CD4-positive, alpha-beta T cell (primary cell): ENCODE data around the gene G6PC1. TPM values are rescaled to one million over a fixed set of nuclear protein-coding genes. Genes with fewer than 3 reads are reported as not detected.

ENCODE experiments used
- ATAC-seq: fragments of 200-7000 bp; cut with Tn5 transposase; one replicate; pipeline ENCODE4 v1.10.0; 2022; ENCODE audit warnings: mild to moderate bottlenecking; ENCODE audit not compliant: poor library complexity
- CTCF ChIA-PET: fragments of 350-600 bp; sonication (Branson Sonifier 250); formaldehyde crosslinking; loops from one replicate; lab custom pipeline; 2021; ENCODE audit warnings: antibody characterized with exemption, inconsistent platforms; lab: Charles Lee
- POLR2A ChIA-PET: fragments of 350-600 bp; sonication (Branson Sonifier 250); formaldehyde crosslinking; loops from one replicate; lab custom pipeline; 2021; ENCODE audit warnings: antibody characterized with exemption, inconsistent platforms; lab: Charles Lee
- DNase-seq, 14 experiments: peaks; one replicate each; pipeline ENCODE4 v3.0.0-alpha.2; 2013 to 2020; ENCODE audit warnings: mixed read lengths in 2 of 14
- H3K27ac ChIP-seq, 2 donors: one replicate each; pipeline versions ENCODE4 v1.5.1 to v1.7.0; 2013; ENCODE audit warnings: low read length in 2 of 2, low read depth in 1 of 2, mild to moderate bottlenecking in 1 of 2
- H3K27me3 ChIP-seq, 2 experiments: 1 replicate in 1 of 2; 2 replicates in 1 of 2; pipeline versions ENCODE4 v1.6.1 to v1.7.0; 2013; ENCODE audit warnings: low read length in 2 of 2, control low read depth in 1 of 2, mild to moderate bottlenecking in 1 of 2, moderate library complexity in 1 of 2; ENCODE audit not compliant: insufficient read depth in 2 of 2, control insufficient read depth in 1 of 2
- H3K36me3 ChIP-seq: one replicate; pipeline ENCODE4 v1.6.1; 2013; ENCODE audit warnings: low read length, control low read depth; ENCODE audit not compliant: insufficient read depth
- H3K4me1 ChIP-seq: one replicate; pipeline ENCODE4 v1.6.1; 2013; ENCODE audit warnings: low read length, control low read depth; ENCODE audit not compliant: insufficient read depth
- H3K4me3 ChIP-seq: one replicate; pipeline ENCODE4 v1.5.1; 2013; ENCODE audit warnings: mild to moderate bottlenecking, low read length, moderate library complexity
- H3K9me3 ChIP-seq, 2 experiments: 1 replicate in 1 of 2; 2 replicates in 1 of 2; pipeline versions ENCODE4 v1.6.1 to v1.7.0; 2013; ENCODE audit warnings: low read length in 2 of 2, mild to moderate bottlenecking in 2 of 2, control low read depth in 1 of 2, moderate library complexity in 1 of 2; ENCODE audit not compliant: control insufficient read depth in 1 of 2, insufficient read depth in 1 of 2
- H3K27ac Mint-ChIP-seq: one replicate; pipeline ENCODE4 v1.8.0; 2020; ENCODE audit warnings: mixed read lengths
- H3K27me3 Mint-ChIP-seq: one replicate; pipeline ENCODE4 v1.8.0; 2021; ENCODE audit warnings: mixed read lengths
- H3K36me3 Mint-ChIP-seq: one replicate; pipeline ENCODE4 v1.8.0; 2021; ENCODE audit warnings: low read depth, mixed read lengths
- H3K4me1 Mint-ChIP-seq: one replicate; pipeline ENCODE4 v1.8.0; 2021; ENCODE audit warnings: low read depth, mixed read lengths
- H3K4me3 Mint-ChIP-seq: one replicate; pipeline ENCODE4 v1.8.0; 2020; ENCODE audit warnings: mild to moderate bottlenecking, mixed read lengths
- H3K9me3 Mint-ChIP-seq: one replicate; pipeline ENCODE4 v1.8.0; 2020; ENCODE audit warnings: mixed read lengths
- CTCF ChIP-seq: fragments of 200-600 bp; IDR thresholded peaks from one replicate; pipeline ENCODE4 v1.8.0; 2022; ENCODE audit warnings: antibody characterized with exemption, mild to moderate bottlenecking
- intact Hi-C, 2 experiments: fragments of 100-400 bp; cut with DNase I in 1 of 2; cut with micrococcal nuclease in 1 of 2; formaldehyde crosslinking; loops; one replicate each; pipeline versions ENCODE4 v1.15.1 to v1.9.0; 2023 to 2025; cut with DNase I, micrococcal nuclease
- total RNA-seq, 174 experiments: library from RNA in 2 of 174; stranded (reverse) in 2 of 174; gene quantifications; one replicate each; pipeline ENCODE4 v1.2.3 and lab custom pipeline; 2021 to 2026

G6PC1 gene
- total RNA-seq, 2 experiments from 2014 or later: not detected

- no peaks in the 10 kb centered on the region for H3K9me3 ChIP-seq
- peaks cover 0 to 2% of the 10 kb centered on the region in 2 experiments for H3K27me3 ChIP-seq
- H3K4me1 ChIP-seq: peaks cover 2% of the 10 kb centered on the region
- H3K4me3 Mint-ChIP-seq: no peak overlapping the region
- no peaks in the 10 kb centered on the region for H3K36me3 ChIP-seq
- CTCF ChIA-PET: no interaction called here
- H3K27ac Mint-ChIP-seq: no peak overlapping the region
- intact Hi-C loops: no loop called here
- H3K4me3 ChIP-seq: no peak overlapping the region
- H3K36me3 Mint-ChIP-seq: no peaks in the 10 kb centered on the region
- H3K27me3 Mint-ChIP-seq: peaks cover 23% of the 10 kb centered on the region
- H3K4me1 Mint-ChIP-seq: no peaks in the 10 kb centered on the region
- DNase-seq: no peak
- H3K27ac ChIP-seq: no peak overlapping the region
- POLR2A ChIA-PET: no interaction called here
- no peak for ATAC-seq
- TF ChIP-seq CTCF: no peak
- no peaks in the 10 kb centered on the region for H3K9me3 Mint-ChIP-seq
Measured at GRCh38 chr17:42889809-42890208, 10.8 kb upstream of the G6PC1 start.

- Histone ChIP-seq H3K27me3 (peaks cover 2 to 4% of the 10 kb centered on the region in 2 experiments), H3K4me3 (no peak overlapping the region), H3K4me1 (peaks cover 2% of the 10 kb centered on the region), H3K27ac (no peak overlapping the region), H3K9me3 (no peaks in the 10 kb centered on the region), H3K36me3 (no peaks in the 10 kb centered on the region)
- Mint-ChIP-seq H3K4me1 (no peaks in the 10 kb centered on the region), H3K36me3 (no peaks in the 10 kb centered on the region), H3K4me3 (no peak overlapping the region), H3K27ac (no peak overlapping the region), H3K27me3 (peaks cover 21% of the 10 kb centered on the region), H3K9me3 (no peaks in the 10 kb centered on the region)
- POLR2A ChIA-PET: no interaction called here
- DNase-seq: no peak
- ATAC-seq: no peak
- TF ChIP-seq CTCF: no peak
- intact Hi-C loops: no loop called here
- CTCF ChIA-PET: no interaction called here
Measured at GRCh38 chr17:42891539-42892152, 9.0 kb upstream of the G6PC1 start.

DNA sequence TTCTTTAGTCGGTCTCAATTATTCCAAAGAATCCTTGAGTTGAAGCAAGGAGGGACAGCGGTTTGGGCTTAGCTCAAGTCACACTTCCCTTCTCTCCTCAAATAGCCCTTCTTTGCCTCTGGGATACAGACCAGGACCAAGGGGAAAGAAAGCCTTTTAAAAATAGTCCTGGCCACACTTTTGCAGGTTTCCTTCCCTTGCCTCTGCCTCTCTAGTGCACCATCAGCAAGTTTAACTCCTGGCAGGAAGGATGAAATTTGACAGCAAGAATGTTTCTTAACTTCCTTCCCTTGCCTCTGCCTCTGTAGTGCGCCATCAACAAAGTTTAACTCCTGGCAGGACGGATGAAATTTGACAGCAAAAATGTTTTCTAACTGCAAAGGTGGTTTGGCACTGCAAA, 7.2 kb upstream of the G6PC1 start:
- Mint-ChIP-seq H3K9me3 (no peaks in the 10 kb centered on the region), H3K27me3 (peaks cover 26% of the 10 kb centered on the region), H3K4me1 (no peaks in the 10 kb centered on the region), H3K27ac (no peak overlapping the region), H3K4me3 (no peak overlapping the region), H3K36me3 (no peaks in the 10 kb centered on the region)
- Histone ChIP-seq H3K9me3 (no peaks in the 10 kb centered on the region), H3K27me3 (peaks cover 4 to 5% of the 10 kb centered on the region in 2 experiments), H3K36me3 (no peaks in the 10 kb centered on the region), H3K4me1 (peaks cover 2% of the 10 kb centered on the region), H3K4me3 (no peak overlapping the region), H3K27ac (no peak overlapping the region)
- POLR2A ChIA-PET: no interaction called here
- no peak for TF ChIP-seq CTCF
- CTCF ChIA-PET: no interaction called here
- ATAC-seq (no peak), DNase-seq (no peak)
- intact Hi-C loops: no loop called here
